GM18505 (cell line): ENCODE measurements around the gene GRK4.

Experiments
- ATAC-seq: cut with Tn5 transposase; IDR thresholded peaks from one replicate; pipeline ENCODE4 v1.9.1; 2021; ENCODE audit not compliant: unreplicated experiment
- POLR2A ChIP-seq: IDR thresholded peaks from 4 replicates; pipeline ENCODE4 v1.6.1; 2011; ENCODE audit warnings: borderline replicate concordance; ENCODE audit not compliant: insufficient read depth, insufficient read length; ENCODE audit errors: extremely low read depth

GRK4 gene

GRCh38 chr4:3085948-3086670 is 122.7 kb downstream of the GRK4 start:
- no peak for ATAC-seq
- TF ChIP-seq POLR2A: no peak

- no peak for TF ChIP-seq POLR2A
- no peak for ATAC-seq
Observed at GRCh38 chr4:3087115-3087797, 123.9 kb downstream of the GRK4 start.
